NCI-H1694 (cell line): ENCODE results near the gene SF1.

Source experiments
- DNase-seq: peaks from one replicate; lab custom pipeline; 2025; lab: John Stamatoyannopoulos, UW

The SF1 gene

DNA sequence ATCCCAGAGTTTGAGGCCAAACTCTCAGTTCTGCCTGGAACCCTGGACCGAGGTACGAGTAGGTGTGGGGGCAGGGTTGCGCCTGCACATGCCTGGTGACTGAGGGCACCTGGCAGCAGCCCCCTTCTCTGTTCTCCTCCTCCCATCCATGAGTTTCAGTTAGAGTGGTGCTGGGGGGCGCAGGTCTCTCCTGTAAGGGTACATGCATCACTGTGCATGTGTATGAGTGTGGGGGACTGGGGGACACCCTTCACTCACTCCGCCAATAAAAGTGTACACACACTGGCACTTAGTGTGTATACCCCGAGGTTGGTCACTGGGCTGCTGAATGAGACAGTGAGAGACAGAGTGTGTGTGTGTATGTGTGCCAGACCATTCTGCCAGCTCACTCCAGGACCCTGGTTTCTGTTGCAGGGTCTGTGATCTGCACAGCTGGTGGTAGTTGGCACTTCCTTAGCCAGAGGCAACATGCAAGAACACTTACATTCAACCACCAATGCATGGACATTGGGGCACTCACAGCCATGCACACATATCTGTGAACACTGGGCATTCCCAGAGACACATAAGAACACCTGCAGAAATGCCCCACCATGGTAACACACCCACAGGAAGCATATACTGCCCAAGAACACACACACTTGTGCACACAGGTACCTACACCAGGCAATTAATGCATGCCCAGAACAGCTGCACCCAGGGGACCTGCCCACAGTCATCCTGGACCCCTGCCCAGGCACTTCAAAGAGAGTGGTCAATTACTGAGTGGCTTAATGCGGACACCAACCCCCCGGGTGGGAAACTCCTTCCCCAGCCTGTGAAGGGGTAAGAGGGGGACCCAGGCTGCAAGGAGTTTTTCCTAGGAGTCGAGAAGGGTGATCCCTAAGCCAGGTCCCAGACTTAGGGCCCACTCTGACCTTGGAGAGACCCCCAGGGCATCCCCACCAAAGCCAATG is 54.2 kb downstream of the SF1 start:
- DNase-seq, result no peak

DNA sequence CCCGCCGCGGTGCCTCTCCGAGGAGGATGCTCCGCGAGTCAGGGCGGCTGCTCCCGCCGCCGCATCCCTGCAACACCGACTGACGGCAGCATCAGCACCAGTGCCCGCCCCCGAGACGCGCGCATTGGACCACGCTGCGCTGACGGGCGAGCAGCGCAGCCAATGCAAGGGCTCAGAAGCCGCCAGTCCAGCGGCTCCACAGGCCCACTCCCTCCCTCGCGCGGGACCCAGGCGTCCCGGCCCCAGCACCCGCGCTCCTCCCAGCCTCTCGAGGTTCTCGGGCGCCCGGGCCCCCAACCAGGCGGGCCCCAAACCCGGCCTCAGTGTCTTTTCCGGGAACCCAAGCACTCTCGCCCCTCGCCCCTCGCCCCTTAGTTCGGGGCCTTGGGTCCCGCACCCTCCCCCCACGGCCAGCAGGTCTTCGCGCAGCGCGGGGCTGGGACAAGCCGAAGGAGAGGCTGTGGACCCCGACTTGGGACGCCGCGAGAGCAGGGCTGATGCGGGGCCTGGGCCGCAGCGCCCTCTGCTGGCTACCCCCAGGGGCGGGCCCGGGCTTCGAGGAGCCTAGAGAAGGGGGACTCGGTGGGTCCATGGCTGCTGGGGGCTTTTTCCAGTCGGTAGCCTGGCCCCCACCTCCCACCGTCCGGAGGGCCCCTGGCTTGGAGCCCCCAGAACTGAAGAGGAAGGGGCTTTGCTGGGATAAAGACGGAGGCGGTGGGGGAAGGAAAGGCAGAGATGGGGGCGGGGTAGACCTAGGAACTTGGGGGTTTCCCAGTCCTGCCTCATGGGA is 55.0 kb downstream of the SF1 start, which contains the start of gene NRXN2:
NRXN2 (minus strand) TSS at position 81 of the 790 bp plus-strand sequence. CDS start 9,498 bp downstream, outside the sequence.
- DNase-seq, result peak; percentile 68

DNA sequence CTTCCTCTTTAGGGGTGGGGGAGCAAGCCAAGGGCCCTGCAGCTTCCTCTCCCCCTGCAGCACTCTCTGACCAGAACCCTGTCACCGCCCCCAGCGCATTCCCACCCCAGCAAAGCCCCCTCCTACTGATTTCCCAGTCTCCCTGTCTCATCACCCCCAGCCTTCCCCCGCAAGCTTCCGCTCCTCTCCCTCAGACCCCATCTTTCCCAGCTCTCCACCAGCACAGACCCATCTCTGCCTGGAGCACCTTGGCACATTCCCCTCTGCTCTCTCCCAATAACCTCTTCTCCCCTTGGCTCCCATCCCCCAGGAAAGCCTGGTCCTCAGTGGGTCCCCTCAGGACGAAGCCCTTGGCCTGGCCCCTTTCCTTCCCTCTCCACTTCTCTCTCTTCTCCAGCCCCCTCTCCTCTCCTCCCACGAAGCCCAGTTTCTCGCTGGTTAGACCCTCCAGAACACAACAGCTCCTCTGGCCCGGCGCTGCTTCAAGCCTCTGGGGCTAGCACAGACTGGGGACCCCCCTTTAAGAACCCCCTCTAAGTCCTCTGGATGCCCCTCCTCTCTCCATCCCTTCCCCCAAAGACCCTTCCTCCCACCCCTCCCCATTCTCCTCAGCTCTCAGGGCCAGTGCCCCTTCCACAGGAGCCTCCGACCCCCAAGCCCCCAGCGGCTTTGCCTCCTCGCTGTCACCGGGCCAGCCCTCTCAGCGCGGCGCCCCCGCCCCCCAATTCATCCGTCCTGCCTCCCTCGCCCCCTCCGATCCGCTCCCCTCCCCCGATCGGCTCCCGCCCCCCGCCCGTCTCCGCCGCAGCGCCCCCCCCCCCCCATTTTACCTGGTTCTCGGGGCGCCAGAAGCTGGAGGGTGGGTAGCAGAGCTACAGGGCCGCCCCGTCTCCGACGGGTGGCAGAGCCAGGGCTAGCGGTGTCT is 55.9 kb downstream of the SF1 start:
- DNase-seq, result no peak

DNA sequence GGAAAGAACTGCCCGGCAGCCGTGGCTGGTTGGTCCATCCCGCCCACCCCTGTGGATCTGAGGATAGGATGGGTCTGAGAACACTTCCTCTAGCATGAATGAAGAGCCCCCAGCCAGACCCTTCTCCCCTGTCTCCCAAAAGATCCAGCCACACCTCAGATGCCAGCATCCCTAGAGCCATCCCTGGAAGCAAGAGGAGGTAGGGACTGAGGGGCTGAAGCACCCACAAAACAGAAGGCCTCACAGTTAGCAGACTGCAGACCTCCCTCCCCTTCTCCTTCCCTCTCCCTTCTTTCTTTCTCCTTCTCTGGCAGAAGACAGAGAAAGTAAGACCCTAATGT is 57.0 kb downstream of the SF1 start:
- DNase-seq, result no peak

DNA sequence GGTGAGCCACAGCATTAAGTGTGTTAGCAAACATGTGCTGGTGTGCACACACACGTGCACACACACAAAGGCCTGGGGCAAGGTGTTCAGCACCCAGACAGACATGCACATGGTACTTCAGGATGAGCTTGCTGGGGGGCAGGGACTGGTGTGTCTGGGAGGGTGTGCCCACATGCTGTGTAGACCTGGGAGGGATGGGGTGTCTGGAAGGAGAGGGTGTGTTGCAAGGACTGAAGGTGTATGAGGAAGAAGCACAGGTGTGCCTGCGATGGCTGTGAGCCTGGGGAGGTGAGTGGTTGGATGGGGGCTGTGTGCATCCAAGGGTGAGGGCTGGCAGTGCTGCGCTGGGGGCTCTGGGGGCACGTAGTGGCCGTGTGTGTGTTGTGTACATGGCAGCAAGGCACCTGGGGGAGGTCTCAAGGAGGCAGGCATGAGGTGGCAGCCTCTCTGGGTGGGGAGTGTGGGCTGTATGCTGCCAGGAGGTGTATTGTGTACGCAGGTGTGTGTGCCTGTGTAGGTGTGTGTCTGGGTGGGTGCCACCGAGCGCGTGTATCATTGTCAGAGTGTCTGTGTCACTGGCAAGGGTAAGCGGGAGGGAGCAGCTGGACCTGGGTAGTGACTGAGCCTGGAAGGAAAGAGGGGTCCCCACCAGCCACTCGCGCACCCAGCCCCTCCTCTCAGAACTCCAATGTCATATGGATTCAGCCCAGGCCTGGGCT is 57.5 kb downstream of the SF1 start:
- no peak for DNase-seq

DNA sequence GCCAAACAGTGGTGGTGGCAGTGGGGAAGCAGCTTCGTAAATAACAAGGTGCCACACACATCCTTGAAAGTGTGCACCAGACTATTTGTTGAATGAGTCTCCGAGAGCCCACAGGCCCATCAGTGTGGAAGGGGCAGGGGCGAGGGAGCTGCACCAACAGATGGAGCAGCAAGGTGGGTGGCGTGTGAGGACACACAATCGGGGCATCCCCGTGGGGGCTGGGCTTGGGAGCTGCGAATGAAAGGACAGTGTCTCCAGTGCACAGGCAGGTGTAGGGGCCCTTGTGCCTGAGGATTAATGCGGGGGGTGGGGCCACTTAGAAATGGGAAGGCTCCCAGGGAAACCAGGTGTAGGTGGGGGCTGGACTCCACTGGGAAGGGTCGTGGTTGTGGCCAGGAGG is 58.2 kb downstream of the SF1 start:
- DNase-seq, result no peak

DNA sequence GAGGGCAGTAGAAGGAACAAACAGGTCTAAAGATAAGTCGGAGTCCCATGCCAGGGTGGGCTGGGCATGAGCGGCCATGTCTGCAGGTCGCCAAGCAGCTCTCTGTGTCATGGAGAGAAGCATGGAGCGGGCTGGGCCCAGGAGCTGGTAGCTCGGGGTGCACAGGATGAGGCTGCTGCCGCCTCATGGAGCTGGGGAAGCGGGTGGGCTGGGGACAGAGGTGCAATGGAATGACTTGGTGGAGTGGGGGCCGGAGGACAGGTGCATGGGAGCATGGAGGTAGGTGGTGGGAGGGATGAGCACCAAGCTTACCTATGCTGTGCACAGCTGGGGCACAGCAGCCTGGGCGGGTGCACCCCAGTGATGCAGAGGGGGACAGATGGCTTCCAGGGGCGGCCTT is 58.9 kb downstream of the SF1 start:
- DNase-seq, result no peak

DNA sequence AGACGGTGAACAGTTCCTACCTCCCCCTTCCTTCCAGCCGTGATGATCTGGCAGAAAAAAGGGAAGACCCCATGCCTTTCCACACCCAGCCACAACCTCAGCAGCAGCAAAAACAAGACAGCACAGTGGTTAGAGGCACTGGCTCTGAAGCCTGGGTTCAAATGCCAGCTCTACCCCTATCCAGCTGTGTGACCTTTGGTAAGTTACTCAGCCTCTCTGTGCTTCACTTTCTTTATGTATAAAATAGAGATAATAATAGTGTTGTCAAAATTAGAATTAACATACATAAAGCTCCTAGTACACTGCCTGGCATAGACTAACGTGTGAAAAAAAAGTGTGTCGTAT is 59.6 kb downstream of the SF1 start:
- no peak for DNase-seq

DNA sequence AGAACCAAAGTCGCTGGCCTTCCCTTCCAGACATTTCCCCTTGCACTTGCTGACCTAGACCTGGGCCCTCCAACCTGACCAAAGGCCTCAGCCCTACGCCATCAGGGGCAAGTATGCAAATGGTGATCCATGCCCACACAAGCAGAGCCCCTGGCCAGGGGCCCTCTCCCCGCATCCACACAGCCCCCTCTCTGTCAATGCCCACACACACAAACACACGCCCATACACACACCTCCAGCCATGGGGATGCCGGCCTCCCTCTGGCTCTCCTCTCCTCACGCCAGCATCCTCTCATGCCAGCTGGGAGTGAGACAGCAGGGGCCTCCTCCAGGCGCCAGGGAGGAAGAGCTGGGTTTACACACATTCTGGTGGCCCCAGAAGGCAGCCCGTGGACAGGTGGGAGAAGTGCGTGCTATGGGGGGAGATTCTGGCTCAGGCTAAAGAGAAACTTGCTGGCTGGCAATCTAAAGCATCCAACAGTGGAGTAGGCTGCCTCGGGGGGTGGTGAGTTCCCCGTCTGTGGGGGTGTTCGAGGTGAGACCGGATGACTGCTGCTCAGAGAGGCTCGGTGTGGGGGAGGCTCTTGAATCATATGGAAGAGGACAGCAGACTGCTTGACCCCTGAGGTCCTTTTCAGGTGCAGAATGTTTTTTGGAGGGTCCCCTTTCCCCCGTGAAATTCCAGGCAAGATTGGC is 60.1 kb downstream of the SF1 start:
- DNase-seq, result peak; percentile 33

DNA sequence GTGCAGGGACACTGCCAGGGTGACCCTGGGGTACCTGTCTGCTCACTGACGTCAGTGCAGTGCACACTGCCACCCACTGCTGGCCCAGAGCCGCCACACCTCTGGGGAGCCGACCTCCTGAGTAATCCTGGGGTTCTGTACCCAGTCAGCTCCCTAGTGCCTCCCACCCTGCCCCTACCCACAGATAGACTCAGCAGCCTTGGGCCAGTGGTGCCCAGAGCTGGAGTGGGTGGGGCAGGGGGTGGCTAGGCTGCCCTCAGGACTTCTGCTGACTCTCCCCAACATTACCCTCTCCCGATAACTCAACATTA is 61.1 kb downstream of the SF1 start:
- DNase-seq, result no peak

DNA sequence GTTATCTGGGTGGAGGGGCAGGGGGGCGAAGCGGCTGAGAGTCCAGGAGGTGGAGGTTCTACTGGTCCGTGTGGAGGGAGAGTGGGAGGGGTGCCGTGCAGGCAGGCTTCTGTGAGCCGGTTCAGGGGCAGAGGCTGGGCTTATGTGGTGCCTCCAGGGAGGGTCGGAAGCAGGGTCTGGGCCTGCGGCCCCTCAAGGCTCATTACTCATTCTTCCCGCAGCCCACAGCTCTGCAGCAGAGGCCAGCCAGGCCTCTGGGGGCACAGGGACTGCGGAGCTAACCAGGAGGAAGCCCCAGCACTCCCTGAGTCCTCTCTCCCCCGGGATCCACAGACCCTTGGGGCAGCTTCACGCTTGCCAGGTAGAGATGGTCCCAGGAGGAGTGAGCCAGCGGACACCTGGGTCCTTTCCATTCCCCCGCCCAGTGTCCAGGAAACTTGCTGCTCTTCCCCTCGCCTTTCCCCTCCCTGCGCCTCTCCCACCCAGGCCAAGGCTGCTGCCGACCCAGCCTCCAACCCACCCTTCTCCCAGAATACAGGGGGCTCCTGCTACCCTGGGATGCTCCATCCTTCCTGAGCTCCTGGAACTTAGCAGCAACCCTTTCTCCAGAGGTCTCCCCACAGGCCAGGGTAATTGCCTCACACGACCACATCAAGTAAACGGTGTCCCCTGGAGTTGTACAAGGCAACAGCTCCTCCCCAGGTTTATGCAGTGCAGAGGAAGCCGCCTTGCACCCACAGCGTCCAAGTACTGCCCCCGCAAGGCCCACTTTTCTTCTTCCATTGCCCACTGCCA is 61.7 kb downstream of the SF1 start:
- no peak for DNase-seq

DNA sequence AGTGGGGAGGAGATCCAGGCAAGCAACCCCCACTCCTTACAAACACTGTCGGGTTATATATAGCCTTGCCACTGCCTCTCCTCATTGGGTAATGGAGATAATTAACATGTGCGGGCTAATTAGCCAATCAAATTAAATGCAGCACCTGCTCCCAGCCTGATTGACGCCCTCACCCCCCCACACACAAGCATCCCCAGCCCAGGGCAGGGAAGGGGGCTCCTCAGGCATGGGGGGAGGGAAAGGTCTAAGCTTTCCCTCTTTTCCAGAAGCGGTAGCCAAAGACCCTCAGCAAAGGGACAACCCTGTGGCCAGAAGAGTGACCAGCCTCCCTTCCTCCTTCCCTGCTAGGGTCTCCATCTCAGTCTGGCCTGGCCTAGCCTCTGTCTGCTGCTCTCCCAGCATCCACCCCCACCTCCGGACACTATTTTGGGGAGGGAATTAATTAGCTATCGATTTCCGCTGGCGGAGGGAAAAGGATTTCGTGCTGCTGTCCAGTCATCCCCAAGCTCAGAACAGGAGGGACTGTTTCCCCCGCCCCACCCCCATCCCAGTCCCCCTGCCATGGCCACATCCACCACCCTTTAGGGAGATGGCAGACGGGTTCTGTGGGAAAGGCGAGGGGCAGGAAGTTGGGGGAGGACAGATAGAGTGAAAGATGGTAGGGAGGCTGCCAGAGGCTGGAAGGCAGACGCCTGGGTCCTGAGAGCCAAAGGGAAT is 62.4 kb downstream of the SF1 start:
- DNase-seq, result no peak

DNA sequence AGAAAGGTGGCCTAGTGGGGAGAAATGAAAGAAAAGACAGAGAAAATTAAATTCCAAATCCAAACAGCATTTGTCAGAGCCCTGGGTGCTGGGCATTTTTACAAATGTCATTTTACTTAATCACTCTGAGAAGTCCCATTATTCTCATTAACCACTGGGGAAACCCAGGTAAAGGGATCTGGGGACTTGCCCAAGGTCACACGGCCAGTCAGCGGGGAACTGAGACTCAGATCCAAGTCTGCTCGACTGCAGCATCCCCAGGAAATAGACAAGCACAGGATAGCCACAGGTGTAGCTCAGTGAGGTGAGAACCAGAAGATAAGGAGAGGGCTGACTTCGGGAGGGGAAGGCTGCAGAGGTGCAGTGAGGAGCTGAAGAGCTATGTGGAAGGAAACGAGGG is 63.2 kb downstream of the SF1 start:
- DNase-seq, result no peak

DNA sequence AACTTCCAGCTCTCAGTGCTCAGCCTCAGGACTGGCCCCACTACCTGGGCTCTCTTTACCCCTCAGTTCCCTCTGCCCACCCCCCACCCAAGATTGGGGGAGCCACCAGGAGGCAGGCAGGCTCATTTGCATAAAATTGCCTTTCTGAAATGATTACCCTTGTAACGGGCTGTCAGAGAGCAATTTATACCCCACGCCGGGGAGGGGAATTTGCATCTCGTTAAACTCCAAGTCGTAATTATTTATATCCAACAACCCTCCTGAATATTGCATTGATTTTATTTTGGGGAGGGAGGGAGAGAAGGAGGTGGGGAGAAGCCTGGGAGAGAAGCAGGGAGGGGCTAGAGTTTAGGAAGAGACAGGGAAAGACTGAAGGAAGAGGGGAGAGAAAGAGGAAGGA is 63.7 kb downstream of the SF1 start:
- no peak for DNase-seq
